K562 (cell line): ENCODE results near the gene PRMT5. TPM values are rescaled to one million over a fixed set of nuclear protein-coding genes. Genes with fewer than 3 reads are reported as not detected.

ENCODE experiments used
- ETV6 ChIP-seq, 3 experiments: fragments of 150-350 bp in 1 of 3; sonication (generic) in 1 of 3; formaldehyde crosslinking in 1 of 3; IDR thresholded peaks; 2 replicates each; pipeline versions ENCODE4 v1.6.1 to v1.8.0; 2014 to 2022; ENCODE audit warnings: borderline replicate concordance in 2 of 3, low read depth in 2 of 3, antibody characterized with exemption in 1 of 3, low read length in 1 of 3, mild to moderate bottlenecking in 1 of 3, missing genetic modification reagents in 1 of 3
- FOXK2 ChIP-seq, 2 experiments: fragments of 450-650 bp; IDR thresholded peaks in 1 of 2; conservative IDR thresholded peaks in 1 of 2; 2 replicates each; pipeline ENCODE4 v1.6.1; 2016; ENCODE audit warnings: low read depth in 2 of 2, mild to moderate bottlenecking in 1 of 2
- IRF2 ChIP-seq: sonication (generic); formaldehyde crosslinking; IDR thresholded peaks from 2 replicates; pipeline ENCODE4 v1.8.1; 2022; ENCODE audit warnings: mild to moderate bottlenecking, missing genetic modification reagents
- POU5F1 ChIP-seq: fragments of 150-350 bp; IDR thresholded peaks from 2 replicates; pipeline ENCODE4 v1.6.1; 2014; ENCODE audit warnings: borderline replicate concordance, low read length, low read depth, mild to moderate bottlenecking; ENCODE audit not compliant: partially characterized antibody
- RCOR1 ChIP-seq, 2 experiments: IDR thresholded peaks; 2 replicates each; pipeline ENCODE4 v1.6.1; 2012; ENCODE audit warnings: low read depth in 2 of 2, low read length in 2 of 2, borderline replicate concordance in 1 of 2, improper control_type of control experiment in 1 of 2
- TOE1 ChIP-seq, 2 experiments: fragments of 450-650 bp in 1 of 2; sonication (generic) in 1 of 2; formaldehyde crosslinking in 1 of 2; IDR thresholded peaks; 2 replicates each; pipeline versions ENCODE4 v1.7.1 to v1.8.0; 2016 to 2022; ENCODE audit warnings: borderline replicate concordance in 2 of 2, mild to moderate bottlenecking in 2 of 2, antibody characterized with exemption in 1 of 2, inconsistent platforms in 1 of 2, low read depth in 1 of 2, missing genetic modification reagents in 1 of 2, moderate library complexity in 1 of 2
- ZNF217 ChIP-seq: sonication (generic); formaldehyde crosslinking; IDR thresholded peaks from 2 replicates; pipeline ENCODE4 v1.8.0; 2022; ENCODE audit warnings: mild to moderate bottlenecking, missing genetic modification reagents
- polyA plus RNA-seq, 8 experiments: library from polyadenylated mRNA; depleted of rRNA in 4 of 8; stranded (reverse) in 5 of 8; unstranded in 3 of 8; fragments of >200 nt; fragmentation: Nextera tagmentation in 2 of 8; fragmentation: Illumina TruSeq in 1 of 8; extraction: Ambion mirVana in 2 of 8; extraction: Trizol in 1 of 8; gene quantifications; 2 replicates each; pipeline versions ENCODE4 v1.2.1 to v1.2.3, GENCODE V29; 2011 to 2014; ENCODE audit warnings: inconsistent platforms in 1 of 8, missing spikeins in 1 of 8
- total RNA-seq, 7 experiments: library from RNA; depleted of rRNA in 6 of 7; stranded (reverse); fragments of >200 nt in 6 of 7; fragmentation: Illumina TruSeq in 2 of 7; extraction: Trizol in 2 of 7; gene quantifications; 2 replicates each; pipeline versions ENCODE4 v1.2.1 to v1.2.3, GENCODE V29; 2011 to 2021; ENCODE audit warnings: low replicate concordance in 1 of 7
- TF ChIP-seq, protein P1 (sequence below): IDR thresholded peaks from 2 replicates; pipeline ENCODE4 v1.6.1; 2014; ENCODE audit warnings: antibody characterized with exemption
- TF ChIP-seq, protein P2 (sequence below), 2 experiments: fragments of 450-650 bp; formaldehyde crosslinking in 1 of 2; IDR thresholded peaks; 2 replicates each; pipeline versions ENCODE4 v1.4.0 to v1.6.1; 2014 to 2020; ENCODE audit warnings: mild to moderate bottlenecking in 2 of 2, borderline replicate concordance in 1 of 2, low read depth in 1 of 2
- TF ChIP-seq, protein P3 (sequence below): sonication (generic); formaldehyde crosslinking; IDR thresholded peaks from 2 replicates; pipeline ENCODE4 v1.8.1; 2022; ENCODE audit warnings: missing genetic modification reagents

PRMT5 gene
- total and polyA plus RNA-seq, 9 of the 15 experiments (the other 6 are each of a cell fraction or from before 2014, with no cell fraction given) = 114 to 552 (median 222) TPM

DNA sequence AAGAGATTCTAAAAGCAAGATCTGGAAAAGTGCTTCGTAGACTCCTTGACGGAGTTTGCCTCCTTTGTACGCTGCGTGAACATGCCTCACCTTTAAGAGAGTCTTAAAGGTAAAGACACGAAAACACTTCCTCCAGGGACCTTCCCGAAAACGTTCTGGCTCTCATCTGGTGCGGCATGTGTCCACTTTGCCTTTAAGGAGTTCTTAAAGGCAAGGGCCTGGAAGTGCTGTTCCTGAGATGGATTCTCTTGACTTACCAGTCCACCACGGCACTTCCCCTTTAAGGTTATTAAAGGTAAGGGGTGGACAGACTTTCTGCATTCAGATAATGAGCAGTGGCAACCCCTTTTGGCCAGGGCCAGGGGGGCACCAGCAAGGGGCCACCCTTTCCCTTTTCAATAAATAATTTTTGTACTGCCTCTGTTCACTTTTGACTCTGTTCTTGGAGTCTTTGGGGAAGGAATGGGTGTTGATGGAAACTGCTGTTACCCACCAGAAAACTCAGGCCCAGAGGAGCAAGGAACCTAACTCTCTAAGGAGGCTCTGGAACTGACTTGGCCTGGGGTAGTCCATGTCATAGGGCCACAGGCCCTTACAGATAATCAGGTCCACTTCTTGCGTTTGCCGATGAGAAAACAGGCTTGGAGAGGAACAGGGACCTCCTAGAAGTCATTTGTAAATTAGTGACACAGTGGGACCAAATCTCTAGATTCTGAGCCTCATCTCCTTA, 41.8 kb downstream of the PRMT5 start (continued):
- TF ChIP-seq, protein P1, sequence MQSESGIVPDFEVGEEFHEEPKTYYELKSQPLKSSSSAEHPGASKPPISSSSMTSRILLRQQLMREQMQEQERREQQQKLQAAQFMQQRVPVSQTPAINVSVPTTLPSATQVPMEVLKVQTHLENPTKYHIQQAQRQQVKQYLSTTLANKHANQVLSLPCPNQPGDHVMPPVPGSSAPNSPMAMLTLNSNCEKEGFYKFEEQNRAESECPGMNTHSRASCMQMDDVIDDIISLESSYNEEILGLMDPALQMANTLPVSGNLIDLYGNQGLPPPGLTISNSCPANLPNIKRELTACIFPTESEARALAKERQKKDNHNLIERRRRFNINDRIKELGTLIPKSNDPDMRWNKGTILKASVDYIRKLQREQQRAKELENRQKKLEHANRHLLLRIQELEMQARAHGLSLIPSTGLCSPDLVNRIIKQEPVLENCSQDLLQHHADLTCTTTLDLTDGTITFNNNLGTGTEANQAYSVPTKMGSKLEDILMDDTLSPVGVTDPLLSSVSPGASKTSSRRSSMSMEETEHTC = no peak
- TF ChIP-seq RCOR1 (IDR thresholded peaks at IDR 0.05; ENCODE audit: borderline replicate concordance in 1 of 2, low read depth in 2 of 2, low read length in 2 of 2) = peak in 1 of 2 experiments; percentile 50; a peak in 1 of 4 replicates
- peak; percentile 90; the same call in 1 of the 2 replicates for TF ChIP-seq TOE1 (IDR thresholded peaks at IDR 0.05; ENCODE audit: borderline replicate concordance)
- no peak for TF ChIP-seq TOE1 (CRISPR knock-in tag; IDR thresholded peaks at IDR 0.05; ENCODE audit: borderline replicate concordance, low read depth)
- TF ChIP-seq IRF2 = no peak
- peak in 1 of 2 experiments; percentile 98; a peak in 2 of 4 replicates for TF ChIP-seq ETV6 (IDR thresholded peaks at IDR 0.05; ENCODE audit: borderline replicate concordance in 1 of 2, low read depth in 2 of 2, low read length in 1 of 2)
- TF ChIP-seq ETV6 (CRISPR knock-in tag; IDR thresholded peaks at IDR 0.05; ENCODE audit: borderline replicate concordance) = no peak
- peak; percentile 27 to 63; a peak in 2 of 4 replicates for TF ChIP-seq FOXK2 (conservative IDR thresholded peaks at IDR 0.05 in 1 of 2, IDR thresholded peaks at IDR 0.05 in 1 of 2; ENCODE audit: low read depth in 2 of 2)
- TF ChIP-seq ZNF217 (CRISPR knock-in tag) = no peak
- TF ChIP-seq, protein P2, sequence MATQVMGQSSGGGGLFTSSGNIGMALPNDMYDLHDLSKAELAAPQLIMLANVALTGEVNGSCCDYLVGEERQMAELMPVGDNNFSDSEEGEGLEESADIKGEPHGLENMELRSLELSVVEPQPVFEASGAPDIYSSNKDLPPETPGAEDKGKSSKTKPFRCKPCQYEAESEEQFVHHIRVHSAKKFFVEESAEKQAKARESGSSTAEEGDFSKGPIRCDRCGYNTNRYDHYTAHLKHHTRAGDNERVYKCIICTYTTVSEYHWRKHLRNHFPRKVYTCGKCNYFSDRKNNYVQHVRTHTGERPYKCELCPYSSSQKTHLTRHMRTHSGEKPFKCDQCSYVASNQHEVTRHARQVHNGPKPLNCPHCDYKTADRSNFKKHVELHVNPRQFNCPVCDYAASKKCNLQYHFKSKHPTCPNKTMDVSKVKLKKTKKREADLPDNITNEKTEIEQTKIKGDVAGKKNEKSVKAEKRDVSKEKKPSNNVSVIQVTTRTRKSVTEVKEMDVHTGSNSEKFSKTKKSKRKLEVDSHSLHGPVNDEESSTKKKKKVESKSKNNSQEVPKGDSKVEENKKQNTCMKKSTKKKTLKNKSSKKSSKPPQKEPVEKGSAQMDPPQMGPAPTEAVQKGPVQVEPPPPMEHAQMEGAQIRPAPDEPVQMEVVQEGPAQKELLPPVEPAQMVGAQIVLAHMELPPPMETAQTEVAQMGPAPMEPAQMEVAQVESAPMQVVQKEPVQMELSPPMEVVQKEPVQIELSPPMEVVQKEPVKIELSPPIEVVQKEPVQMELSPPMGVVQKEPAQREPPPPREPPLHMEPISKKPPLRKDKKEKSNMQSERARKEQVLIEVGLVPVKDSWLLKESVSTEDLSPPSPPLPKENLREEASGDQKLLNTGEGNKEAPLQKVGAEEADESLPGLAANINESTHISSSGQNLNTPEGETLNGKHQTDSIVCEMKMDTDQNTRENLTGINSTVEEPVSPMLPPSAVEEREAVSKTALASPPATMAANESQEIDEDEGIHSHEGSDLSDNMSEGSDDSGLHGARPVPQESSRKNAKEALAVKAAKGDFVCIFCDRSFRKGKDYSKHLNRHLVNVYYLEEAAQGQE (IDR thresholded peaks at IDR 0.05; ENCODE audit: borderline replicate concordance) = peak; percentile 80
- TF ChIP-seq, protein P2 (CRISPR knock-in tag; IDR thresholded peaks at IDR 0.05; ENCODE audit: low read depth) = no peak
- TF ChIP-seq POU5F1 = peak; percentile 14
- TF ChIP-seq, protein P3, sequence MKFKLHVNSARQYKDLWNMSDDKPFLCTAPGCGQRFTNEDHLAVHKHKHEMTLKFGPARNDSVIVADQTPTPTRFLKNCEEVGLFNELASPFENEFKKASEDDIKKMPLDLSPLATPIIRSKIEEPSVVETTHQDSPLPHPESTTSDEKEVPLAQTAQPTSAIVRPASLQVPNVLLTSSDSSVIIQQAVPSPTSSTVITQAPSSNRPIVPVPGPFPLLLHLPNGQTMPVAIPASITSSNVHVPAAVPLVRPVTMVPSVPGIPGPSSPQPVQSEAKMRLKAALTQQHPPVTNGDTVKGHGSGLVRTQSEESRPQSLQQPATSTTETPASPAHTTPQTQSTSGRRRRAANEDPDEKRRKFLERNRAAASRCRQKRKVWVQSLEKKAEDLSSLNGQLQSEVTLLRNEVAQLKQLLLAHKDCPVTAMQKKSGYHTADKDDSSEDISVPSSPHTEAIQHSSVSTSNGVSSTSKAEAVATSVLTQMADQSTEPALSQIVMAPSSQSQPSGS (CRISPR knock-in tag) = no peak
